Midbrain (tissue), 1 donor: ENCODE results near the gene SLC12A5.

Experiments
- DNase-seq: peaks from one replicate; lab custom pipeline; 2025; lab: John Stamatoyannopoulos, UW

The SLC12A5 gene

GRCh38 chr20:46055269-46055668 lies 26.3 kb downstream of the SLC12A5 start:
- DNase-seq, result no peak

DNA sequence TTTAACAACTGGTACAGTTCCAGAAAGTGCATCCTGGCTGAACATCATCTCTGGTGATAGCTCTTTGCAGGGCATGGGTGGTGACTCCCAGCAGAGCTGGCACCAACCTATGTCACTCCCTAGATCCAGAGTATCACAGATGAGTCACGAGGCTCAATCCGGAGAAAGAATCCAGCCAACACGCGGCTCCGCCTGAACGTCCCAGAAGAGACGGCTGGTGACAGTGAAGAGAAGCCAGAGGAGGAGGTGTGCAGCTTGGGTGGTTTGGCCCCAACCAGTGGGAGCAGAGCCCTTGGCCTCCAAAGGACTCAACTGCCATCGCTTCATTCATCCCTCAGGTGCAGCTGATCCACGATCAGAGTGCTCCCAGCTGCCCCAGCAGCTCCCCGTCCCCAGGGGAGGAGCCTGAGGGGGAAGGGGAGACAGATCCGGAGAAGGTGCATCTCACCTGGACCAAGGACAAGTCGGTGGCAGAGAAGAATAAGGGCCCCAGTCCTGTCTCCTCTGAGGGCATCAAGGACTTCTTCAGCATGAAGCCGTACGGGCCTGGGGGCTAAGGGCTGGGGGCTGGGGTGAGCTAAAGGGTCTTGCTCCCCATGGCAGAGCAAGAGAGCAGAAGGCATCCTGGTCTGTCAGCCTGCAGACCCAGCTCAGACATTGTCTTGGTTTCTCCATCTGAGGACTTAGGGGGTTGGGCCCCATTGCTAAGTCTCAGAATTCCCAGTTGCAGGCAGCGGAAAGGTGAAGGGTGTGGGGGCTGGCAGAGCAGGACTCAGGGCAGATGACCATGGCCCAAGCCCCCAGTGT lies 27.2 kb downstream of the SLC12A5 start:
- no peak for DNase-seq

DNA sequence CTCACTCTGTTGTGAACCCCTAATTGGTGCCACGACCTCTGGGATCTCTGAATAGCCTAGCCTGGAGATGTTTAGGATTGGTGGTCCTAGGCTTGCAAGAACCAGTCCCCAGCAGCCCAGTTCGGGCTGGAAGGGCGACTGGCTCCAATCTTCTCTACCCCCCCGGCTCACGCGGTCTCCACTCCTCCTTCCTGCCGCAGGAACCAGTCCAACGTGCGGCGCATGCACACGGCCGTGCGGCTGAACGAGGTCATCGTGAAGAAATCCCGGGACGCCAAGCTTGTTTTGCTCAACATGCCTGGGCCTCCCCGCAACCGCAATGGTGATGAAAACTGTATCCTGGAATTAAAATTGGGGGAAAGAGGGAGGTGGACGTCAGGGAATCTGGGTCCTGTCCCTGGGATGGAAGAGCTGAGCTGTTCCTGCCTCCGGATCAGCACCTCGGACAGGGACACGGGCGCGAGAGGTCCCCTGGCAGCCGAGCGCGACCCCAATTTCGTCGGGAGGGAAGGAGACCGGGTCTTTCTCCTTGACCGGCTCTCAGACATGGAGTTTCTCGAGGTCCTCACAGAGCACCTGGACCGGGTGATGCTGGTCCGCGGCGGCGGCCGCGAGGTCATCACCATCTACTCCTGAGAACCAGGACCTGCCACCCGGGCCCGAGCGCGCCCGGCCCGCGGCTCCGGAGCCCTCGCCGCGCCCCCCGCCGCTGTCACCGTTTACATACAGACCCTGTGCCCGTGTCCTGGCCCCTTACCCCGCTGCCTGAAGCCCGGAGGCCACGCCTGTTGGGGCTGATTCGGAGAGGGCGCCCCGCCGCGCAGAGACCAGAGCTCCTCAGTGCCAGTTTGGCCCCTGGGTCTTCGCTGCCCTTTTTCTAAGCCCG lies 28.2 kb downstream of the SLC12A5 start:
- no peak for DNase-seq

DNA sequence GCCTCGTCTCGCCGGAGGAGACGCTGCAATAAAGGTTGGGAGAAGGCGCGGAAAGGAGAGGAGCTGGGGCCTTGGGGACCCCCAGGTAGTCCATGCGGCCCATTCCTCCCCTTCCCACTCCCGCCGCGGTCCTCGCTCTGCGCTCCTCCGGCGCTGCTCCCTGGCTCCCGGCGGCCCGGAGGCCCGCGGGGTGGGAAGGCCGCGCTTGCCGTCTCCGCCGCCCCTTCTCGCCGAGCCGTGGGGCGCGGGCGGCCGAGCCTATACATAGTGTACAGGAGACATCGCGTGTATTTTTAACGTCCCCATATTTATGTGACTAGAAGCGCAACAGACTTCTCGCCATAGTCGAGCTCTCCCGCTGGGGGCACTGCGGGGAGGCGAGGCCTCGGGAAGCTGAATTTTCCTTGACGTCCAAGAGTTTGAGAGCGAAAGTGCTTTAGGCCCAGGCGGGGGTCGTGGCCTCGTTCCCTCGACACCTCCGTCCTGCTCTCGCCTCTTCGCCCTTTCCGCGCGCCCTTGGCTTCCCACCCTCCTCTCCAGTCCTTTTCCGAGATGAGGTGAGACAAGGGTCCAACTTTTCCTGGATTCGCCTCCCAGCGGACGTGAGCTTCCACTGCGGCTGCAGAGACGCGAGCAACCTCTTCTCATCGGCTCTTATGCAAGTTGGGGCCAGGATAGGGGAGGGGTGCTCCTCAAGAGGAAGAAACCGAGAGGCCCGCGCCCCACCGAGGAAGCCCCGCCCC lies 29.0 kb downstream of the SLC12A5 start:
- peak; percentile 13 for DNase-seq

- no peak for DNase-seq
Measured at GRCh38 chr20:46058599-46059281, 29.7 kb downstream of the SLC12A5 start.

DNA sequence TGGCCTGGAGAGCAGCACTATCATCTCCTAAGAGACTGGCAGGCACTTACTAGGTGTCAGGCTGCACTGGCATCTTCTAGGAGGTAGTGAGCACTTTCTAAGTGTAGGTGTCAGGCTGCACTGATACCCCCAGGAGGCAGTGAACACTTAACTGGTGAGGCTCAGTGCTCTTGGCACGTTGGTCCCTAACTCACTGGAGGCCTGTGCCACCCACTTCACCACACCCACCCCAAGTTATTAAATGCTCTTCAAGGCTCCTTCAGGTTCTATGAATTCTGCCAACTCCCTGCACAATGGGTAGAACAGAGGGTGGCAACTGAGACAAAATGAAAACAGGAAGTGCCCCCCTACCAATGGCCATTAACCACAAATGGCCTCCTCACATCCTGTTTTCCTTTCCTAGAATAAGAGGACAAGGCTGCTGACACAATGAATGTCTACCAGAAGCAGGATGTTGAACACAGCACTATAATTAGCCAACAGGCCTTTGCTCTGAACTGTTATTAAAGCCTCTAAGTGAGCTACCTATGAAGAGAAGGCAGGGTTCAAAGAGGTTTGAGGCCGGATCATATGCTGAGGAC lies 31.4 kb downstream of the SLC12A5 start:
- DNase-seq, result peak; percentile 53

- no peak for DNase-seq
Measured at GRCh38 chr20:46060975-46061374, 32.0 kb downstream of the SLC12A5 start.

DNA sequence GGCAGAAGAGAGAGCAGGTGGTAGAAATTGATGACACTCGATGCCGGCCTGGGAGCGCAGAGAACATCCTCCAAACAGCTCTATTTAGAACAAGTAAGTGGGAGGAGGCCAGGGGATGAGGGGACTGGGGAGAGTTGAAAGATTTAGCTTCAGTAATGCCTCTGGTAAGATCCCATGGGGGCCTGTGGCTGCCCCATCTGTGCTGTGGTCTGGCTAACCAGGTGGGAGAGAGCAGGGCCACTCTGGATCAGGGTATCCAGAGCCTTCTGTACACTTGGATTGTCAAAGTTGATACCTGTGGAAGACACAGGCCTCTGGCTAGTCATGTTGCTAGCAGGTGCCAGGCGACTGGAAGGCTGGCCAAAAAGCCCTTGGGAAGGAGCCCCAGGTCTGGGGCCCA lies 33.1 kb downstream of the SLC12A5 start:
- DNase-seq, result no peak

DNA sequence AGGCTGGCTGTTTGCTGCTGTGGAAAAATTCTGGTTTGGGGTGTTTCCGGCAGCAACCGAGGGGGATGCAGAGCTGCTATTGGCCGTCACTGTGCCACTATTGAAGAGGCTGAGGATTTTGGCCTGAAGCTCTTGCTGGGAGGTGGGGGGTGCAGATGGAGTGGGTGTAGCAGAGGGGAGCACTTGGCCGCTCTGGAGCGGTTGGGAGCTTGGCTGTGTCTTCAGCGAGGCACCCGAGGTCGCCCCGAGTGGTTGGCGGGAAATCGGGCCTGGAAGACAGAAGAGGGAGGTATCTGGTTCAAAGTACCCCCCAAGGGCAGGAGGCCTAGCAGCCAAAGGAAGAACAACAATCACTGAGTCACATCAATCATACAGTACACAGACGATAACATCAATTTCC lies 33.6 kb downstream of the SLC12A5 start:
- DNase-seq, result no peak

- no peak for DNase-seq
Measured at GRCh38 chr20:46063151-46063550, 34.1 kb downstream of the SLC12A5 start.

DNA sequence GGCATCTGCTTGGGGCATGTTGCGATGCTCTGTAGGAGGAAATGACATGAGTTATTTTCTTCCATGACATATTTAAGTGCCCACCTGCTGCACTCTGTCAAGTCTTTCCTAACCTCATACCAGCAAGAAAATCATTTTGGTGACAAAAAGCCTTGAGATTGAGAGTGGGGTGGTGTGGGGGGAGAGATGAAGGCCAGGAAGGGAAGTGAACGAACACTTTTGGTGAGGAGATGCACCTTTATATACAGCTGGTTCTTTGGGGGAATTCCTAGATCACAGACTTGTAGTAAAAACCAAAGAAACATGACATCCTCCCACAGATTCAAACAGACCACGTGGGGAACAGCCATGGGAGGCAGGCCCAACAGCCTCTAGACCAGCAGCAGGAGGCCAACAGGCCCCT lies 34.6 kb downstream of the SLC12A5 start:
- no peak for DNase-seq

GRCh38 chr20:46065006-46065405 lies 36.0 kb downstream of the SLC12A5 start:
- no peak for DNase-seq

- DNase-seq, result no peak
Measured at GRCh38 chr20:46065691-46066090, 36.7 kb downstream of the SLC12A5 start.

- DNase-seq, result no peak
Measured at GRCh38 chr20:46070215-46070900, 41.3 kb downstream of the SLC12A5 start.

DNA sequence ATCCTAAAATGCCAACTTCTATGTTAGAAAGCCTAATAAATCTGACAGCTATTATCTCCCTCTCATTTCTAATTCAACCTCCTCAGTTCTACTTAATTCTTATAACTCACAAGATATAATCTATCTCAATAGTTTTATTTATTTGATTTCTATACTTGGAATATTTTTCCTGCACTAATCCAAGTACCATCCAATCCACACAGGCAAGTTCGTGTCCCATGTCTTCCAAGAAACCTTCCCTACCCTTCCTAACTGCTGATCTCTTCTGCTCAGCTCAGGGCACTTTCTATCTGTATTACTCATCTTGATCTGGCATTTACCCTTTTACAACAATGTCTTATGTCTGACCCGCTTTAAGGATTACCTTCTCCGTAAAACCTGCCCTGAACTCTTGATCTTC lies 42.6 kb downstream of the SLC12A5 start:
- no peak for DNase-seq

GRCh38 chr20:46073024-46073423 lies 44.0 kb downstream of the SLC12A5 start:
- no peak for DNase-seq

DNA sequence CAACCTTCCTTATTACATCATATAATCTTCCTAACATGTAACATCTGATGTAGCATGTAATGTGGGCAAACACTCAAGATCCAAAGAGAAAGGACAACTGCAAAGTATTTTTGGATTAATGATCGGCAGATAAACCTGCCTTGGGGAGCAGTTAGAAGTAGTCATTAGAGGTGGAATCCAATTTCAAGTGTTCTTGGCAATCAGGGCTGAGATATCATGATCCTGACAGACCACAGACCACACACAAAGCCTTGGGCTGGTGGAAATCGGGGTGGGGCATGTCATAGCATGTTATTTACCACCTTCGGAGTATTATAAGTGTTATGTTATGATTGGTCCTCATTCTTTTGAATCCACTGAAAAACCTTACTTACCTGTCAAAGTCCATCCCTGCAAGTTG lies 44.4 kb downstream of the SLC12A5 start:
- no peak for DNase-seq

GRCh38 chr20:46074006-46074405 lies 45.0 kb downstream of the SLC12A5 start:
- no peak for DNase-seq

GRCh38 chr20:46076806-46077205 lies 47.8 kb downstream of the SLC12A5 start:
- no peak for DNase-seq

- no peak for DNase-seq
Measured at GRCh38 chr20:46077642-46078305, 48.8 kb downstream of the SLC12A5 start.
